ENCODE results near the gene FAM240B. TPM values are rescaled to one million over a fixed set of nuclear protein-coding genes. Genes with fewer than 3 reads are reported as not detected.
A peak's percentile ranks its signal among the peaks of the same experiment; 100 is the strongest.

Gene FAM240B
- total RNA-seq, 1 experiment from 2014 or later = not detected

GRCh38 chr9:38713426-38713825 is 6.5 kb downstream of the FAM240B start:
- H3K79me2 ChIP-seq (ENCODE audit: low read length) = no peaks in the 10 kb centered on the region
- no peaks in the 10 kb centered on the region for H3K9me3 ChIP-seq (ENCODE audit: low read length)
- H4K20me1 ChIP-seq (ENCODE audit: low read length) = no peaks in the 10 kb centered on the region
- CTCF ChIA-PET = no interaction called here
- intact Hi-C loops (cut with micrococcal nuclease) = no loop called here
- H3F3A ChIP-seq (ENCODE audit: low read length, unreplicated experiment) = no peaks in the 10 kb centered on the region
- H3K9me2 ChIP-seq (replicated peaks; ENCODE audit: low read length) = no peaks in the 10 kb centered on the region
- BruUV-seq (replicated peaks) = no TSS peak
- H3K4me3 ChIP-seq (ENCODE audit: low read length) = no peak overlapping the region
- H3K27ac ChIP-seq (ENCODE audit: low read length) = no peak overlapping the region
- no peak overlapping the region for H2AFZ ChIP-seq (ENCODE audit: low read length)
- ATAC-seq = no peak
- H3K36me3 ChIP-seq (ENCODE audit: low read depth, low read length) = no peaks in the 10 kb centered on the region
- POLR2A ChIA-PET (ENCODE audit: unreplicated experiment) = no interaction called here
- no peak overlapping the region for H3K9ac ChIP-seq (ENCODE audit: low read length)
- H3K4me1 ChIP-seq (ENCODE audit: insufficient read depth, low read length) = peaks cover 7% of the 10 kb centered on the region; the same call in 1 of the 2 replicates
- H3K4me2 ChIP-seq (ENCODE audit: low read length) = no peak overlapping the region
- DNase-seq = peak; percentile 30
- H3K27me3 ChIP-seq (ENCODE audit: low read length) = no peaks in the 10 kb centered on the region
- no peak for TF ChIP-seq EZH2 (IDR thresholded peaks at IDR 0.05; ENCODE audit: low read length, unreplicated experiment)
- TF ChIP-seq EZH2phosphoT487 (IDR thresholded peaks at IDR 0.05; ENCODE audit: borderline replicate concordance, low read length) = no peak
- no peak for TF ChIP-seq CTCF (conservative IDR thresholded peaks at IDR 0.05; ENCODE audit: low read depth, low read length)

- ChIA-PET POLR2A (ENCODE audit: unreplicated experiment) (interaction anchor here (0.5 kb wide), 1 partner anchor 60 kb away, joined by 6 read pairs; no protein-coding TSS in a partner anchor), CTCF (no interaction called here)
- no peaks in the 10 kb centered on the region for H3K27me3 ChIP-seq (ENCODE audit: low read length)
- ATAC-seq (no peak), DNase-seq (peak; percentile 64)
- no peaks in the 10 kb centered on the region for H3K79me2 ChIP-seq (ENCODE audit: low read length)
- H3K9me3 ChIP-seq (ENCODE audit: low read length) = no peaks in the 10 kb centered on the region
- H2AFZ ChIP-seq (ENCODE audit: low read length) = no peak overlapping the region
- no peaks in the 10 kb centered on the region for H3F3A ChIP-seq (ENCODE audit: low read length, unreplicated experiment)
- H3K27ac ChIP-seq (ENCODE audit: low read length) = no peak overlapping the region
- no peak overlapping the region for H3K4me2 ChIP-seq (ENCODE audit: low read length)
- intact Hi-C loops (cut with micrococcal nuclease) = no loop called here
- TF ChIP-seq CTCF (conservative IDR thresholded peaks at IDR 0.05; ENCODE audit: low read depth, low read length) (no peak), EZH2 (IDR thresholded peaks at IDR 0.05; ENCODE audit: low read length, unreplicated experiment) (no peak), EZH2phosphoT487 (IDR thresholded peaks at IDR 0.05; ENCODE audit: borderline replicate concordance, low read length) (no peak)
- H3K4me1 ChIP-seq (ENCODE audit: insufficient read depth, low read length) = peaks cover 9% of the 10 kb centered on the region; the same call in 1 of the 2 replicates
- H3K4me3 ChIP-seq (ENCODE audit: low read length) = no peak overlapping the region
- no peaks in the 10 kb centered on the region for H3K36me3 ChIP-seq (ENCODE audit: low read depth, low read length)
- BruUV-seq (replicated peaks) = no TSS peak
- no peaks in the 10 kb centered on the region for H3K9me2 ChIP-seq (replicated peaks; ENCODE audit: low read length)
- H4K20me1 ChIP-seq (ENCODE audit: low read length) = no peaks in the 10 kb centered on the region
- no peak overlapping the region for H3K9ac ChIP-seq (ENCODE audit: low read length)
These were observed 11.2 kb downstream of the FAM240B start for GRCh38 chr9:38708759-38709158.

- Histone ChIP-seq H3K27ac (ENCODE audit: low read length) (no peak overlapping the region), H3K4me1 (ENCODE audit: insufficient read depth, low read length) (peaks cover 9% of the 10 kb centered on the region; the same call in 1 of the 2 replicates), H3K79me2 (ENCODE audit: low read length) (no peaks in the 10 kb centered on the region), H4K20me1 (ENCODE audit: low read length) (no peaks in the 10 kb centered on the region), H3K36me3 (ENCODE audit: low read depth, low read length) (no peaks in the 10 kb centered on the region), H3K4me2 (ENCODE audit: low read length) (no peak overlapping the region), H3K9me3 (ENCODE audit: low read length) (no peaks in the 10 kb centered on the region), H2AFZ (ENCODE audit: low read length) (no peak overlapping the region), H3K9ac (ENCODE audit: low read length) (no peak overlapping the region), H3K27me3 (ENCODE audit: low read length) (no peaks in the 10 kb centered on the region), H3K4me3 (ENCODE audit: low read length) (no peak overlapping the region), H3F3A (ENCODE audit: low read length, unreplicated experiment) (no peaks in the 10 kb centered on the region), H3K9me2 (replicated peaks; ENCODE audit: low read length) (no peaks in the 10 kb centered on the region)
- intact Hi-C loops (cut with micrococcal nuclease) = no loop called here
- BruUV-seq (replicated peaks) = no TSS peak
- 0 out of 2 replicates have a peak, but pooled peaks have one; percentile 22 for ATAC-seq
- ChIA-PET CTCF (no interaction called here), POLR2A (ENCODE audit: unreplicated experiment) (interaction anchor here (0.5 kb wide), 1 partner anchor 60 kb away, joined by 6 read pairs; no protein-coding TSS in a partner anchor)
- peak; percentile 29 for DNase-seq
- TF ChIP-seq CTCF (conservative IDR thresholded peaks at IDR 0.05; ENCODE audit: low read depth, low read length) (peak; percentile 48), EZH2 (IDR thresholded peaks at IDR 0.05; ENCODE audit: low read length, unreplicated experiment) (no peak), EZH2phosphoT487 (IDR thresholded peaks at IDR 0.05; ENCODE audit: borderline replicate concordance, low read length) (no peak)
These were observed 11.9 kb downstream of the FAM240B start for GRCh38 chr9:38707885-38708637.
